Neural cell (in vitro differentiated cells): ENCODE data around the gene RAE1.

ENCODE experiments used
- EZH2 ChIP-seq: fragments of 200-600, 300-800 bp; shearing (Covaris generic), sonication (generic); IDR thresholded peaks from 2 replicates; pipeline ENCODE4 v1.6.1; 2014; ENCODE audit warnings: antibody characterized with exemption, low read length, borderline replicate concordance, mild to moderate bottlenecking; ENCODE audit not compliant: insufficient read depth, poor library complexity, severe bottlenecking
- REST ChIP-seq: IDR thresholded peaks from 2 replicates; pipeline ENCODE4 v1.6.1; 2012; ENCODE audit warnings: borderline replicate concordance

DNA sequence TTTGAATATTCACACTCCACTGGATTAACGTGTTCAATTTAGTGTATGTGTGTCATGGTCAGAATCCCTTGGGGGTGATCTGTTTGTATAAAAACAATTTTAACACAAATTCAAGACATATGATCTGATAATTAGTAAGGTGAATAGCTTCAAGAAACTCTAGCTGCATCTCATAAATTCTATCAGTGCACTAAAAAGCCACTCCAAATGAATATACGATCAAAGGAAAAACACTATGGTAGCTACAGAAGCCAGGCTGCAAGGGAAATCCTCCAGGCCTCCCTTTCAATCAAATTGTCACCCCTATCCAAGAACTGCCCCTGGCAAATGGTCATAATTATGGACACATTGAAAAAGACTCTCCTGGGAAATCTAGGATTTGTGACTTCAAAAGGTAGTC, 9.4 kb upstream of the RAE1 start:
- no peak for TF ChIP-seq REST
- no peak for TF ChIP-seq EZH2
